Endothelial cell of umbilical vein (primary cell): Measurements from ENCODE around the gene MIGA1. TPM values are rescaled to one million over a fixed set of nuclear protein-coding genes. Genes with fewer than 3 reads are reported as not detected.

Experiments used
- BruUV-seq: library from RNA; stranded (reverse); fragments of 400-500 nt; replicated peaks from 2 replicates; lab custom pipeline; 2021; lab: Mats Ljungman, UMichigan
- CTCF ChIA-PET: fragments of 300-600, 350-600 bp; sonication (Branson Sonifier 250); formaldehyde crosslinking; loops from one replicate; lab custom pipeline; 2021; ENCODE audit warnings: antibody characterized with exemption, inconsistent platforms; lab: Charles Lee
- POLR2A ChIA-PET: fragments of 300-600, 350-600 bp; sonication (Branson Sonifier 250); formaldehyde crosslinking; loops from one replicate; lab custom pipeline; 2021; ENCODE audit warnings: antibody characterized with exemption, inconsistent platforms; lab: Charles Lee
- DNase-seq: peaks from one replicate; pipeline ENCODE4 v3.0.0-alpha.2; 2011; ENCODE audit warnings: low read depth, low spot score
- FAIRE-seq: peaks from 2 replicates; lab custom pipeline; 2011; peaks lifted over from hg19 to GRCh38; lab: Jason Lieb, UNC
- H2AFZ ChIP-seq: 2 replicates; pipeline ENCODE4 v1.6.0; 2012; ENCODE audit warnings: low read depth, low read length, control low read depth, inconsistent platforms
- H3K27ac ChIP-seq: 2 replicates; pipeline ENCODE4 v1.5.1; 2011; ENCODE audit warnings: low read depth, mild to moderate bottlenecking, control low read depth, low read length, moderate library complexity; ENCODE audit not compliant: insufficient read depth
- H3K27me3 ChIP-seq, 2 experiments: 2 replicates each; pipeline versions ENCODE4 v1.6.0 to v1.6.1; 2011; ENCODE audit warnings: low read length in 2 of 2, mixed read lengths in 1 of 2; ENCODE audit not compliant: control insufficient read depth in 2 of 2, insufficient read depth in 2 of 2
- H3K36me3 ChIP-seq, 2 experiments: 2 replicates in 1 of 2; 3 replicates in 1 of 2; pipeline ENCODE4 v1.5.1; 2011; ENCODE audit warnings: low read length in 2 of 2, mild to moderate bottlenecking in 1 of 2, moderate library complexity in 1 of 2; ENCODE audit not compliant: control insufficient read depth in 2 of 2, insufficient read depth in 2 of 2; ENCODE audit errors: extremely low read depth in 1 of 2
- H3K4me1 ChIP-seq: 3 replicates; pipeline ENCODE4 v1.5.1; 2011; ENCODE audit warnings: mild to moderate bottlenecking, low read length; ENCODE audit not compliant: control insufficient read depth, insufficient read depth; ENCODE audit errors: extremely low read depth
- H3K4me2 ChIP-seq: 2 replicates; pipeline ENCODE4 v1.6.1; 2011; ENCODE audit warnings: low read length, control low read depth, mixed read lengths; ENCODE audit not compliant: insufficient read depth
- H3K4me3 ChIP-seq, 3 experiments: fragments of 200-600 bp in 1 of 3; sonication (generic), shearing (Covaris generic) in 1 of 3; replicated peaks in 1 of 3; 2 replicates each; pipeline ENCODE4 v1.5.1; 2011 to 2016; ENCODE audit warnings: control low read depth in 3 of 3, low read length in 3 of 3, mild to moderate bottlenecking in 2 of 3, inconsistent platforms in 1 of 3, low read depth in 1 of 3, moderate library complexity in 1 of 3; ENCODE audit not compliant: insufficient read depth in 1 of 3
- H3K79me2 ChIP-seq: 2 replicates; pipeline ENCODE4 v1.6.0; 2012; ENCODE audit warnings: low read length, inconsistent platforms; ENCODE audit not compliant: control insufficient read depth, insufficient read depth
- H3K9ac ChIP-seq: replicated peaks from 2 replicates; pipeline ENCODE3; 2011; ENCODE audit warnings: low read length, control low read depth; ENCODE audit not compliant: insufficient read depth; ENCODE audit errors: extremely low read depth
- H3K9me1 ChIP-seq: replicated peaks from 3 replicates; pipeline ENCODE4 v1.6.0; 2011; ENCODE audit warnings: mild to moderate bottlenecking, low read length; ENCODE audit not compliant: control insufficient read depth, insufficient read depth; ENCODE audit errors: extremely low read depth
- H3K9me3 ChIP-seq: replicated peaks from 2 replicates; pipeline ENCODE4 v1.5.1; 2012; ENCODE audit warnings: low read length, inconsistent platforms; ENCODE audit not compliant: control insufficient read depth, insufficient read depth
- H4K20me1 ChIP-seq: replicated peaks from 2 replicates; pipeline ENCODE3; 2011; ENCODE audit warnings: mild to moderate bottlenecking, low read length; ENCODE audit not compliant: control insufficient read depth, insufficient read depth; ENCODE audit errors: extremely low read depth
- CTCF ChIP-seq, 2 donors: IDR thresholded peaks; 1 replicate in 1 of 2; 2 replicates in 1 of 2; pipeline ENCODE4 v1.5.1; 2011; ENCODE audit warnings: low read length in 2 of 2, mild to moderate bottlenecking in 2 of 2, moderate library complexity in 2 of 2, control low read depth in 1 of 2, inconsistent platforms in 1 of 2, low read depth in 1 of 2; ENCODE audit not compliant: insufficient read depth in 1 of 2; ENCODE audit errors: extremely low read depth in 1 of 2
- EZH2 ChIP-seq: IDR thresholded peaks from 2 replicates; pipeline ENCODE4 v1.6.1; 2012; ENCODE audit warnings: borderline replicate concordance, low read depth, mild to moderate bottlenecking, moderate library complexity, low read length, inconsistent platforms; ENCODE audit not compliant: severe bottlenecking
- FOS ChIP-seq: IDR thresholded peaks from 2 replicates; pipeline ENCODE4 v1.6.1; 2011; ENCODE audit warnings: mild to moderate bottlenecking, low read length, moderate library complexity, borderline replicate concordance; ENCODE audit not compliant: insufficient read depth
- GATA2 ChIP-seq: IDR thresholded peaks from 2 replicates; pipeline ENCODE4 v1.7.0; 2011; ENCODE audit warnings: low read depth, mild to moderate bottlenecking, moderate library complexity, mixed read lengths, low read length; ENCODE audit not compliant: insufficient read length, insufficient read depth
- JUN ChIP-seq: IDR thresholded peaks from 2 replicates; pipeline ENCODE4 v1.6.1; 2011; ENCODE audit warnings: borderline replicate concordance, low read depth; ENCODE audit not compliant: insufficient read length, insufficient read depth
- MYC ChIP-seq: IDR thresholded peaks from one replicate; pipeline ENCODE4 v1.6.1; 2011; ENCODE audit warnings: mild to moderate bottlenecking, low read depth, low read length
- POLR2A ChIP-seq: IDR thresholded peaks from 2 replicates; pipeline ENCODE4 v1.6.1; 2012; ENCODE audit warnings: low read depth, mild to moderate bottlenecking, control low read depth, low read length
- POLR2AphosphoS5 ChIP-seq: IDR thresholded peaks from 2 replicates; pipeline ENCODE4 v1.6.1; 2012; ENCODE audit warnings: low read depth, mild to moderate bottlenecking, control low read depth, low read length, moderate library complexity; ENCODE audit not compliant: insufficient read depth
- dilution Hi-C: fragments of 300-500 bp; cut with MboI; formaldehyde crosslinking; loops from one replicate; pipeline ENCODE4 v1.15.0; 2019; ENCODE audit warnings: low sequenced_read_pairs; ENCODE audit not compliant: extremely low pct_ligation_motif_present
- intact Hi-C: fragments of 100-400 bp; cut with micrococcal nuclease; formaldehyde crosslinking; loops from one replicate; pipeline ENCODE4 v1.10.0; 2022
- polyA plus RNA-seq, 4 experiments: library from polyadenylated mRNA; depleted of rRNA in 3 of 4; stranded (reverse) in 3 of 4; unstranded in 1 of 4; fragments of >200 nt; gene quantifications; 2 replicates each; pipeline versions ENCODE4 v1.2.1 to v1.2.3, GENCODE V29; 2011 to 2012; ENCODE audit warnings: missing spikeins in 1 of 4
- total RNA-seq: library from RNA; stranded (reverse); gene quantifications from 2 replicates; pipeline ENCODE4 v1.2.3, GENCODE V29; 2021
- TF ChIP-seq, protein P1 (sequence below): IDR thresholded peaks from 2 replicates; pipeline ENCODE4 v1.6.1; 2011; ENCODE audit not compliant: insufficient read depth, insufficient read length

Gene MIGA1
- total and polyA plus RNA-seq, 2 donors (not counting 3 experiments of a cell fraction or from before 2014, with no cell fraction given), result 2.8 to 14.6 TPM

GRCh38 chr1:77876884-77877283 lies 97.4 kb downstream of the MIGA1 start:
- no peaks in the 10 kb centered on the region for H3K4me1 ChIP-seq
- no peaks in the 10 kb centered on the region for H3K79me2 ChIP-seq
- BruUV-seq, result no TSS peak
- no peak for DNase-seq
- TF ChIP-seq GATA2, result no peak
- TF ChIP-seq JUN, result no peak
- no peak for TF ChIP-seq POLR2AphosphoS5
- no peak for TF ChIP-seq POLR2A
- TF ChIP-seq, protein P1, sequence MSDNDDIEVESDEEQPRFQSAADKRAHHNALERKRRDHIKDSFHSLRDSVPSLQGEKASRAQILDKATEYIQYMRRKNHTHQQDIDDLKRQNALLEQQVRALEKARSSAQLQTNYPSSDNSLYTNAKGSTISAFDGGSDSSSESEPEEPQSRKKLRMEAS, result no peak
- no peak for TF ChIP-seq EZH2
- TF ChIP-seq FOS, result no peak
- TF ChIP-seq MYC, result no peak
- TF ChIP-seq CTCF (IDR thresholded peaks at IDR 0.05; ENCODE audit: extremely low read depth in 1 of 2, insufficient read depth in 1 of 2, low read depth in 1 of 2, low read length in 2 of 2), result no peak
- H3K9me3 ChIP-seq, result no peaks in the 10 kb centered on the region
- no peaks in the 10 kb centered on the region for H3K9me1 ChIP-seq
- H2AFZ ChIP-seq, result no peak overlapping the region
- H3K4me3 ChIP-seq, result no peak overlapping the region
- CTCF ChIA-PET, result no interaction called here
- no peak overlapping the region for H3K27ac ChIP-seq
- H3K27me3 ChIP-seq, result no peaks in the 10 kb centered on the region
- intact Hi-C loops (no loop called here), dilution Hi-C loops (no loop called here)
- H4K20me1 ChIP-seq, result no peaks in the 10 kb centered on the region
- FAIRE-seq, result no peak
- H3K4me2 ChIP-seq, result no peak overlapping the region
- no peak overlapping the region for H3K9ac ChIP-seq
- H3K36me3 ChIP-seq, result no peaks in the 10 kb centered on the region
- POLR2A ChIA-PET, result no interaction called here
